ENCODE data around the gene HIGD2A. TPM values are rescaled to one million over a fixed set of nuclear protein-coding genes. Genes with fewer than 3 reads are reported as not detected.

Gene HIGD2A
- total and polyA plus RNA-seq, 9 of the 15 experiments (the other 6 are each of a cell fraction or from before 2014, with no cell fraction given), result 94.7 to 264 (median 163) TPM

DNA sequence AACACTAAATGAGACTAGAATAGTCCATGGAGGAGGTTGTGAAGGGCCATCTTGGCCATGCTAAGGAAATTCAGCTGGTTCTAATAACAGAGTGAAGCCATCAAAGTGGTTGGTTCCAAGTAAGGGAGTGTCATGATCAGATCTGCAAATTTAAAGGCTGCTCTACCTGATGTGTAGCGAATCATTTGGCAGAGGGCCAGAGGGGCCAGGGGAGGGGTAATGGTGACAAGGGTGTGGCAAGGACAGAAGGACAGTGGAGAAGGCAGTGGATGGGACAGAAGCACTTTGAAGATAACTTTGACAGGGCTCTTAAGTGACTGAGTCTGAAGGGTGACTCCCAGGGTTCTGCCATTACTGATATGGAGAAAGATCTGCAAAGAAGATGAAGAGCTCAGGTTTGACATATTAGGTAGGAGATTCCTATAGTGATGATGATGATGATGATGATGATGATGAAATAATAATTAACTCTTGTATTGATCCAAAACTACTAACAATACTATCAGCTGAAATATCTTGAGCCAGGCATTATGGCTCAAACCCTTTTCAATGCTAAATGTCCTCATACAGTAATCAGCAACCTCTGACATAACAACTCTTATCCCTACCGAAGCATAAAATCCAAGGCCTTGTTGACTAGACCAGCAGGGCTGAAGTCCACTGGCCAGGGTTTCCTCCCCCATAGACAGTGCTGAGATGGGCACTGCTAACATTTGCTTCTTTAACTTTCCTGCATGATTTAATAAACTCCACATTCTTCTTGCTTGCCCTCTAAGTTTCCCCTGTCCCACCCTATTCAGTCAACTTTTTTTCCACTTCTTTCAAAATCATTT, 47.0 kb upstream of the HIGD2A start (continued):
- TF ChIP-seq, protein P1, sequence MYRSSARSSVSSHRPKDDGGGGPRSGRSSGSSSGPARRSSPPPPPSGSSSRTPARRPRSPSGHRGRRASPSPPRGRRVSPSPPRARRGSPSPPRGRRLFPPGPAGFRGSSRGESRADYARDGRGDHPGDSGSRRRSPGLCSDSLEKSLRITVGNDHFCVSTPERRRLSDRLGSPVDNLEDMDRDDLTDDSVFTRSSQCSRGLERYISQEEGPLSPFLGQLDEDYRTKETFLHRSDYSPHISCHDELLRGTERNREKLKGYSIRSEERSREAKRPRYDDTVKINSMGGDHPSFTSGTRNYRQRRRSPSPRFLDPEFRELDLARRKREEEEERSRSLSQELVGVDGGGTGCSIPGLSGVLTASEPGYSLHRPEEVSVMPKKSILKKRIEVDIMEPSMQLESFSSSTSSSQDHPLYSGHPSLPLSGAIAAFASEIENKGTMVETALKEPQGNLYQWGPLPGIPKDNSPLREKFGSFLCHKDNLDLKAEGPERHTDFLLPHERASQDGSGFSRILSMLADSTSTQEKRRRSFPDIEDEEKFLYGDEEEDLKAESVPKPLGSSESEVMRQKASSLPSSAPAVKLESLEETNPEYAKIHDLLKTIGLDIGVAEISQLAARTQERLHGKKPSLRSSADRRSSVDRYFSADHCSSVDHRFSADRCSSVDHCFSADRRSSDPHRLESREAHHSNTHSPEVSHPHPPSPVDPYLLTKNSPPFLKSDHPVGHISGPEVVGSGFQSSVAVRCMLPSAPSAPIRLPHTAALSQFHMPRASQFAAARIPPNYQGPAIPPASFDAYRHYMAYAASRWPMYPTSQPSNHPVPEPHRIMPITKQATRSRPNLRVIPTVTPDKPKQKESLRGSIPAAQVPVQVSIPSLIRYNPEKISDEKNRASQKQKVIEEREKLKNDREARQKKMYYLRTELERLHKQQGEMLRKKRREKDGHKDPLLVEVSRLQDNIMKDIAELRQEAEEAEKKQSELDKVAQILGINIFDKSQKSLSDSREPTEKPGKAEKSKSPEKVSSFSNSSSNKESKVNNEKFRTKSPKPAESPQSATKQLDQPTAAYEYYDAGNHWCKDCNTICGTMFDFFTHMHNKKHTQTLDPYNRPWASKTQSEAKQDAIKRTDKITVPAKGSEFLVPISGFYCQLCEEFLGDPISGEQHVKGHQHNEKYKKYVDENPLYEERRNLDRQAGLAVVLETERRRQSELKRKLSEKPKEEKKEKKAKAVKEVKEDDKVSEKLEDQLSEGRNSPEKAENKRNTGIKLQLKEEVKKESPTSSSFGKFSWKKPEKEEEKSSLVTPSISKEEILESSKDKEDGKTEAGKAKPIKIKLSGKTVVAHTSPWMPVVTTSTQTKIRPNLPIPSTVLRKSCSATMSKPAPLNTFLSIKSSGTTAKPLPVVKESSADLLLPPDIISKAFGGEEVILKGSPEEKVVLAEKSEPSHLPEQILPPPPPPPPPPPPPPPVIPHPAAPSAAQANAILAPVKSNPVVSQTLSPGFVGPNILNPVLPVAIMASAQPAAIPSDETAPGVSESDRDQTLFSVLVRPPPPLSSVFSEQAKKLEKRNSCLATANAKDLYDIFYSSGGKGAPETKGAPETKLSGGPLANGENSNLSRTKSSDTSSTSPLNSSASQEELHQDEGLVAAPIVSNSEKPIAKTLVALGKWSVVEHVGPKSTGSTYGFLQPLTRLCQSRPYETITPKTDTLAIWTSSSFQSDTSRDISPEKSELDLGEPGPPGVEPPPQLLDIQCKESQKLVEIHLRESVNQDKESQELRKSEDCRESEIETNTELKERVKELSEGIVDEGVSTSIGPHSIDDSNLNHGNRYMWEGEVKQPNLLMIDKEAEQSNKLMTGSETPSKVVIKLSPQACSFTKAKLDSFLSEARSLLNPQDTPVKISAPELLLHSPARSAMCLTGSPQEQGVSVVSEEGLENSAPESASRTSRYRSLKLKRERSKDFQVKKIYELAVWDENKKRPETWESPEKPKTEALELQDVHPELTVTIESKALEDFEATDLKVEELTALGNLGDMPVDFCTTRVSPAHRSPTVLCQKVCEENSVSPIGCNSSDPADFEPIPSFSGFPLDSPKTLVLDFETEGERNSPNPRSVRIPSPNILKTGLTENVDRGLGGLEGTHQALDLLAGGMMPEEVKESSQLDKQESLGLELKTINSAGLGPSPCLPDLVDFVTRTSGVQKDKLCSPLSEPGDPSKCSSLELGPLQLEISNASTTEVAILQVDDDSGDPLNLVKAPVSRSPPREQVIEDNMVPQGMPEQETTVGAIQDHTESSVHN (IDR thresholded peaks at IDR 0.05; ENCODE audit: borderline replicate concordance in 1 of 2, low read depth in 1 of 2), result no peak
- TF ChIP-seq POLR2AphosphoS2 (IDR thresholded peaks at IDR 0.05; ENCODE audit: low read length), result no peak
- TF ChIP-seq ZNF79 (CRISPR knock-in tag; IDR thresholded peaks at IDR 0.05; ENCODE audit: low read depth), result no peak
- no peak for TF ChIP-seq BCL6 (CRISPR knock-in tag; IDR thresholded peaks at IDR 0.05)
- no peak for TF ChIP-seq TFAM (CRISPR knock-in tag; conservative IDR thresholded peaks at IDR 0.05)
- TF ChIP-seq TEAD1 (CRISPR knock-in tag; IDR thresholded peaks at IDR 0.05), result no peak
